OCI-LY7 (cell line): Measurements from ENCODE around the gene THEM5. TPM values are rescaled to one million over a fixed set of nuclear protein-coding genes. Genes with fewer than 3 reads are reported as not detected.

Experiments
- BruUV-seq: library from RNA; stranded (reverse); fragments of 400-500 nt; replicated peaks from 2 replicates; lab custom pipeline; 2021; lab: Mats Ljungman, UMichigan
- CTCF ChIA-PET: fragments of 300-600 bp; sonication (Branson Sonifier 250); formaldehyde crosslinking; loops from one replicate; lab custom pipeline; 2022; ENCODE audit warnings: antibody characterized with exemption; ENCODE audit not compliant: unreplicated experiment; lab: Charles Lee
- POLR2A ChIA-PET: fragments of 300-600 bp; sonication (Branson Sonifier 250); formaldehyde crosslinking; loops from one replicate; lab custom pipeline; 2022; ENCODE audit warnings: antibody characterized with exemption; lab: Charles Lee
- DNase-seq: peaks from one replicate; pipeline ENCODE4 v3.0.0-alpha.2; 2015; ENCODE audit warnings: low spot score
- H2AFZ ChIP-seq: fragments of 200-600 bp; sonication (generic), shearing (Covaris generic); 2 replicates; pipeline ENCODE4 v1.6.1; 2014; ENCODE audit warnings: mild to moderate bottlenecking, antibody characterized with exemption, low read length, moderate library complexity
- H3K27ac ChIP-seq: fragments of 200-600 bp; sonication (generic); 2 replicates; pipeline ENCODE4 v1.5.1; 2014; ENCODE audit warnings: mixed run types, low read depth, mild to moderate bottlenecking, moderate library complexity, low read length, inconsistent platforms; ENCODE audit not compliant: poor library complexity, severe bottlenecking
- H3K36me3 ChIP-seq: fragments of 200-600 bp; sonication (generic); 2 replicates; pipeline ENCODE4 v1.6.1; 2014; ENCODE audit warnings: mild to moderate bottlenecking, antibody characterized with exemption, low read length, moderate library complexity, mixed read lengths; ENCODE audit not compliant: insufficient read depth
- H3K4me1 ChIP-seq: fragments of 200-600 bp; sonication (generic); 2 replicates; pipeline ENCODE4 v1.5.1; 2014; ENCODE audit warnings: mild to moderate bottlenecking, low read length; ENCODE audit not compliant: insufficient read depth, poor library complexity, severe bottlenecking
- H3K4me2 ChIP-seq: fragments of 200-600 bp; sonication (generic); 2 replicates; pipeline ENCODE4 v1.6.1; 2014; ENCODE audit warnings: mild to moderate bottlenecking, low read length
- H3K4me3 ChIP-seq: fragments of 200-600 bp; sonication (generic); 2 replicates; pipeline ENCODE4 v1.5.1; 2014; ENCODE audit warnings: mild to moderate bottlenecking, low read depth, low read length; ENCODE audit not compliant: poor library complexity, severe bottlenecking
- H3K79me2 ChIP-seq: fragments of 200-600 bp; sonication (generic); 2 replicates; pipeline ENCODE4 v1.6.1; 2016; ENCODE audit warnings: low read depth, mild to moderate bottlenecking, low read length, moderate library complexity, mixed read lengths; ENCODE audit not compliant: insufficient read depth
- H3K9me2 ChIP-seq: fragments of 200-600 bp; sonication (generic); 2 replicates; pipeline ENCODE4 v1.6.1; 2016; ENCODE audit warnings: mild to moderate bottlenecking, low read length, mixed read lengths; ENCODE audit not compliant: insufficient read depth
- H3K9me3 ChIP-seq: fragments of 200-600 bp; sonication (generic); 2 replicates; pipeline ENCODE4 v1.6.1; 2014; ENCODE audit warnings: mild to moderate bottlenecking, mixed run types, low read length, mixed read lengths
- H4K20me1 ChIP-seq: fragments of 200-600 bp; sonication (generic); 2 replicates; pipeline ENCODE4 v1.6.1; 2014; ENCODE audit warnings: mild to moderate bottlenecking, antibody characterized with exemption, low read length, moderate library complexity, mixed read lengths; ENCODE audit not compliant: insufficient read depth
- EZH2phosphoT487 ChIP-seq: fragments of 200-600 bp; sonication (generic); IDR thresholded peaks from 2 replicates; pipeline ENCODE4 v1.6.1; 2018; ENCODE audit warnings: low read depth, borderline replicate concordance, mild to moderate bottlenecking, mixed run types, antibody characterized with exemption, low read length, moderate library complexity, mixed read lengths
- intact Hi-C: fragments of 100-400 bp; cut with micrococcal nuclease; formaldehyde crosslinking; loops from one replicate; pipeline ENCODE4 v1.10.0; 2022; ENCODE audit not compliant: unreplicated experiment
- total RNA-seq, 2 experiments: library from RNA; depleted of rRNA in 1 of 2; stranded (reverse); fragments of >200 nt in 1 of 2; shearing (Covaris generic) in 1 of 2; gene quantifications; 2 replicates each; pipeline ENCODE4 v1.2.3, GENCODE V29; 2014 to 2022
- TF ChIP-seq, protein P1 (sequence below): fragments of 200-600 bp; sonication (generic); conservative IDR thresholded peaks from 2 replicates; pipeline ENCODE4 v1.5.1; 2014; ENCODE audit warnings: mild to moderate bottlenecking, antibody characterized with exemption, low read length, moderate library complexity, mixed read lengths

The THEM5 gene
- total RNA-seq, 2 experiments from 2014 or later, result not detected

DNA sequence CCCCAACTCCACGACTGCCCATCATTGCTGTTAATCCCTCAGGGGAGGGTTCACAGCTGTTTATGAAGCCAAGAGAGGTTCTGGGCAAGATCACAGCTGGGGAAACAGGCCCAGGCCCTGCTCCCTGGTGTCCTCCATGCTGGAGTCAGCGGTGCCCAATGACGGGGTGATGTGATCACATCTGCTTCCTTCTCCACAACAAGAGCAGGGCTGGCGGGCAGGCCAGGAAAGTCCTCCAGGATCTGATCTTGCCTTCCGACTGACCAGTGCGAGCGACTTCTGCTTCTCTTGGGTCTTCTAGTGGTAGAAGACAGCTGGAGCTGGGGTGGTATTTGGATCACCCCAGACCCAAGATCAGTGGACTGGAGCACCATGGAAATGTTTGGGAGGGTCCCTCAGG lies 47.3 kb downstream of the THEM5 start:
- no peaks in the 10 kb centered on the region for H3K79me2 ChIP-seq
- no TSS peak for BruUV-seq
- H3K4me2 ChIP-seq, result no peak overlapping the region
- no peak for DNase-seq
- no peaks in the 10 kb centered on the region for H3K36me3 ChIP-seq
- peaks cover 8% of the 10 kb centered on the region for H3K4me1 ChIP-seq
- intact Hi-C loops, result no loop called here
- TF ChIP-seq, protein P1, sequence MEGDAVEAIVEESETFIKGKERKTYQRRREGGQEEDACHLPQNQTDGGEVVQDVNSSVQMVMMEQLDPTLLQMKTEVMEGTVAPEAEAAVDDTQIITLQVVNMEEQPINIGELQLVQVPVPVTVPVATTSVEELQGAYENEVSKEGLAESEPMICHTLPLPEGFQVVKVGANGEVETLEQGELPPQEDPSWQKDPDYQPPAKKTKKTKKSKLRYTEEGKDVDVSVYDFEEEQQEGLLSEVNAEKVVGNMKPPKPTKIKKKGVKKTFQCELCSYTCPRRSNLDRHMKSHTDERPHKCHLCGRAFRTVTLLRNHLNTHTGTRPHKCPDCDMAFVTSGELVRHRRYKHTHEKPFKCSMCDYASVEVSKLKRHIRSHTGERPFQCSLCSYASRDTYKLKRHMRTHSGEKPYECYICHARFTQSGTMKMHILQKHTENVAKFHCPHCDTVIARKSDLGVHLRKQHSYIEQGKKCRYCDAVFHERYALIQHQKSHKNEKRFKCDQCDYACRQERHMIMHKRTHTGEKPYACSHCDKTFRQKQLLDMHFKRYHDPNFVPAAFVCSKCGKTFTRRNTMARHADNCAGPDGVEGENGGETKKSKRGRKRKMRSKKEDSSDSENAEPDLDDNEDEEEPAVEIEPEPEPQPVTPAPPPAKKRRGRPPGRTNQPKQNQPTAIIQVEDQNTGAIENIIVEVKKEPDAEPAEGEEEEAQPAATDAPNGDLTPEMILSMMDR, result no peak
- no peak for TF ChIP-seq EZH2phosphoT487
- no peaks in the 10 kb centered on the region for H3K9me2 ChIP-seq
- ChIA-PET POLR2A (no interaction called here), CTCF (no interaction called here)
- H3K9me3 ChIP-seq, result no peaks in the 10 kb centered on the region
- H4K20me1 ChIP-seq, result no peaks in the 10 kb centered on the region
- no peak overlapping the region for H3K27ac ChIP-seq
- H2AFZ ChIP-seq, result no peak overlapping the region
- H3K4me3 ChIP-seq, result no peak overlapping the region

DNA sequence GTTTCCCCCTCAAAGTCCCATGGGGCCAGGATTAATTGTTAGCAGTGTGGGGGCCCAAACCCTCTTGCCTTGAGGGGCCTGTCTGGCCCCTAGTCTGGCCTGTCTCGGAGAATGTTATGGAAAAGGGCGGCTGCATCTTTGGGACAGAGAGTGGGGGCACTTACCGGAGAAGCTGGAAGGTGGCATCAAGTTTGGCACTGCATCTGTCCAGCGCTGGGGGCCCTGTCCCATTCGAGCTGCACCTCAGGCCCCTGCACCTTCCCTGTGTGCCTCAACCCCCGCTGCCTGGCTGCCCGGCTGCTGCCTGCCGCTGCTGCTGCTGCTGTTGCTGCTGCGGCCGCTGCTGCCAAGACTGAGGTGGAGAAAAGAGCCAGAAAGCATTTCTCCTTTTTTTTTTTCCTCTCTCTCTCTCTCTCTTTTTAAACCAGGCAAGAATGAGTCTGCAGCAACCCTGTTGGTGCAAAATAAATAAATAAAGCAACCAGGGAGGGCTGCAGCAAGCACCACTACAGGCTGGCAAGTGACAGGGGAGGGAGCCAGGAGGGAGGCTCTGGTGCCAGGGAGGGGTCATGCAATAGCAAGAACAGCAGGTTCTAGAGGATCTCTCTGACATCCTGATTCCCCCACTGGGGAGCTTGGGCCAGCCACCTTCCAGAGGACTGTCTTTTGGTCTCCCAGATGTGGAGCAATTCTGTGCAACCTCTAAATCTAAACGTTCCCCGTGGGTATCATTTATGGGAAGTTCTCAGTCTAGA lies 48.3 kb downstream of the THEM5 start, which contains the start of gene LINGO4:
TSS of gene LINGO4 (minus strand) at position 354 of the 755 bp plus-strand sequence. CDS start 2,715 bp downstream, outside the sequence.
- no peak for DNase-seq
- H3K79me2 ChIP-seq, result no peaks in the 10 kb centered on the region
- H3K9me2 ChIP-seq, result no peaks in the 10 kb centered on the region
- H4K20me1 ChIP-seq, result no peaks in the 10 kb centered on the region
- peaks cover 8% of the 10 kb centered on the region for H3K4me1 ChIP-seq
- H3K9me3 ChIP-seq, result no peaks in the 10 kb centered on the region
- TF ChIP-seq EZH2phosphoT487, result no peak
- TF ChIP-seq, protein P1, result no peak
- no peak within 1 kb of the TSS for H3K4me2 ChIP-seq
- H3K27ac ChIP-seq, result no peak within 1 kb of the TSS
- ChIA-PET POLR2A (interaction anchor here (1.5 kb wide), 1 partner anchor 16 kb away, joined by 3 read pairs; no protein-coding TSS in a partner anchor), CTCF (no interaction called here)
- H3K36me3 ChIP-seq, result no peaks in the 10 kb centered on the region
- H3K4me3 ChIP-seq, result no peak within 1 kb of the TSS
- no TSS peak for BruUV-seq
- H2AFZ ChIP-seq, result no peak within 1 kb of the TSS
- intact Hi-C loops, result no loop called here

- no peak overlapping the region for H2AFZ ChIP-seq
- no peak overlapping the region for H3K4me2 ChIP-seq
- H3K4me3 ChIP-seq, result no peak overlapping the region
- H3K36me3 ChIP-seq, result no peaks in the 10 kb centered on the region
- H3K9me2 ChIP-seq, result no peaks in the 10 kb centered on the region
- H3K9me3 ChIP-seq, result no peaks in the 10 kb centered on the region
- POLR2A ChIA-PET, result interaction anchor here (1.5 kb wide), 1 partner anchor 15 kb away, joined by 3 read pairs; no protein-coding TSS in a partner anchor
- CTCF ChIA-PET, result no interaction called here
- BruUV-seq, result no TSS peak
- no peaks in the 10 kb centered on the region for H3K79me2 ChIP-seq
- no peak overlapping the region for H3K27ac ChIP-seq
- no peaks in the 10 kb centered on the region for H4K20me1 ChIP-seq
- intact Hi-C loops, result no loop called here
- peaks cover 8% of the 10 kb centered on the region for H3K4me1 ChIP-seq
- no peak for TF ChIP-seq EZH2phosphoT487
- TF ChIP-seq, protein P1, result no peak
- no peak for DNase-seq
Measured at GRCh38 chr1:151803915-151804314, 49.6 kb downstream of the THEM5 start.
